H9 (cell line): ENCODE results near the gene OR5F1. TPM values are rescaled to one million over a fixed set of nuclear protein-coding genes. Genes with fewer than 3 reads are reported as not detected.

Experiments
- DNase-seq: peaks from one replicate; pipeline ENCODE4 v3.0.0-alpha.2; 2017
- H2AFZ ChIP-seq: one replicate; pipeline ENCODE4 v1.6.1; 2013; ENCODE audit warnings: mild to moderate bottlenecking, low read length, control low read depth, moderate library complexity
- H2AK5ac ChIP-seq: 2 replicates; pipeline ENCODE4 v1.6.1; 2013; ENCODE audit warnings: low read length, control low read depth, mixed read lengths; ENCODE audit not compliant: insufficient read length
- H2BK120ac ChIP-seq: one replicate; pipeline ENCODE4 v1.6.1; 2013; ENCODE audit warnings: low read depth, mild to moderate bottlenecking, low read length, control low read depth, inconsistent platforms; ENCODE audit not compliant: poor library complexity, severe bottlenecking
- H2BK12ac ChIP-seq: 2 replicates; pipeline ENCODE4 v1.6.1; 2013; ENCODE audit warnings: low read length, control low read depth, mixed read lengths, low read depth; ENCODE audit not compliant: insufficient read length
- H2BK15ac ChIP-seq: 2 replicates; pipeline ENCODE4 v1.6.1; 2013; ENCODE audit warnings: low read depth, low read length, control low read depth
- H2BK20ac ChIP-seq: one replicate; pipeline ENCODE4 v1.6.1; 2013; ENCODE audit warnings: low read depth, mild to moderate bottlenecking, low read length, control low read depth, inconsistent platforms; ENCODE audit not compliant: poor library complexity, severe bottlenecking
- H2BK5ac ChIP-seq: 2 replicates; pipeline ENCODE4 v1.6.1; 2013; ENCODE audit warnings: low read length, control low read depth, mixed read lengths; ENCODE audit not compliant: insufficient read length
- H3K14ac ChIP-seq: 2 replicates; pipeline ENCODE4 v1.6.1; 2013; ENCODE audit warnings: low read length, control low read depth; ENCODE audit not compliant: insufficient read depth
- H3K18ac ChIP-seq: 2 replicates; pipeline ENCODE4 v1.6.1; 2013; ENCODE audit warnings: low read depth, mild to moderate bottlenecking, mixed read lengths, low read length, control low read depth; ENCODE audit not compliant: insufficient read length
- H3K23ac ChIP-seq: 2 replicates; pipeline ENCODE4 v1.6.1; 2013; ENCODE audit warnings: low read length, control low read depth, mixed read lengths, low read depth; ENCODE audit not compliant: insufficient read length
- H3K23me2 ChIP-seq: 2 replicates; pipeline ENCODE4 v1.6.1; 2013; ENCODE audit warnings: low read depth, mild to moderate bottlenecking, mixed read lengths, low read length, control low read depth; ENCODE audit not compliant: insufficient read length, poor library complexity, severe bottlenecking
- H3K27ac ChIP-seq: 2 replicates; pipeline ENCODE4 v1.5.1; 2013; ENCODE audit warnings: low read length, control low read depth, mixed read lengths, low read depth; ENCODE audit not compliant: insufficient read length
- H3K27me3 ChIP-seq: 2 replicates; pipeline ENCODE4 v1.6.1; 2013; ENCODE audit warnings: low read length, control low read depth, inconsistent platforms; ENCODE audit not compliant: insufficient read depth
- H3K4ac ChIP-seq: 2 replicates; pipeline ENCODE4 v1.6.1; 2013; ENCODE audit warnings: low read depth, mild to moderate bottlenecking, control low read depth, inconsistent platforms, low read length, moderate library complexity
- H3K4me1 ChIP-seq: 2 replicates; pipeline ENCODE4 v1.6.1; 2013; ENCODE audit warnings: low read length, control low read depth, inconsistent platforms; ENCODE audit not compliant: insufficient read depth
- H3K4me2 ChIP-seq: 2 replicates; pipeline ENCODE4 v1.6.1; 2013; ENCODE audit warnings: low read length, control low read depth, mixed read lengths; ENCODE audit not compliant: insufficient read length, insufficient read depth
- H3K56ac ChIP-seq: 2 replicates; pipeline ENCODE4 v1.6.1; 2013; ENCODE audit warnings: low read depth, mild to moderate bottlenecking, mixed read lengths, low read length, control low read depth; ENCODE audit not compliant: insufficient read length
- H3K79me1 ChIP-seq: 2 replicates; pipeline ENCODE4 v1.6.1; 2013; ENCODE audit warnings: low read depth, mild to moderate bottlenecking, moderate library complexity, low read length, control low read depth, inconsistent platforms; ENCODE audit not compliant: insufficient read depth, poor library complexity, severe bottlenecking
- H3K79me2 ChIP-seq: 2 replicates; pipeline ENCODE4 v1.6.1; 2013; ENCODE audit warnings: low read length, control low read depth, inconsistent platforms; ENCODE audit not compliant: insufficient read depth
- H3K9ac ChIP-seq: 2 replicates; pipeline ENCODE4 v1.6.1; 2013; ENCODE audit warnings: low read length, control low read depth, mixed read lengths; ENCODE audit not compliant: insufficient read length; ENCODE audit errors: extremely low read depth
- H3K9me3 ChIP-seq: one replicate; pipeline ENCODE4 v1.6.1; 2013; ENCODE audit warnings: low read depth, low read length, inconsistent platforms; ENCODE audit not compliant: control insufficient read depth
- H3T11ph ChIP-seq: one replicate; pipeline ENCODE4 v1.6.1; 2013; ENCODE audit warnings: mild to moderate bottlenecking, low read length, control low read depth, inconsistent platforms
- H4K20me1 ChIP-seq: one replicate; pipeline ENCODE4 v1.6.1; 2013; ENCODE audit not compliant: control insufficient read depth, insufficient read length, insufficient read depth
- H4K5ac ChIP-seq: 2 replicates; pipeline ENCODE4 v1.6.1; 2013; ENCODE audit warnings: low read depth, mild to moderate bottlenecking, mixed read lengths, low read length, control low read depth; ENCODE audit not compliant: insufficient read length
- H4K8ac ChIP-seq: replicated peaks from 2 replicates; pipeline ENCODE4 v1.6.1; 2013; ENCODE audit warnings: low read length, control low read depth, mixed read lengths, low read depth; ENCODE audit not compliant: insufficient read length
- H4K91ac ChIP-seq: 2 replicates; pipeline ENCODE4 v1.6.1; 2013; ENCODE audit warnings: low read depth, mild to moderate bottlenecking, moderate library complexity, mixed read lengths, low read length, control low read depth; ENCODE audit not compliant: insufficient read length
- H3K27ac Mint-ChIP-seq, 3 experiments: 2 replicates in 2 of 3; 3 replicates in 1 of 3; pipeline ENCODE4 v1.8.0; 2020 to 2021; ENCODE audit warnings: mixed read lengths in 3 of 3, mild to moderate bottlenecking in 1 of 3, moderate library complexity in 1 of 3
- H3K27me3 Mint-ChIP-seq: 2 replicates; pipeline ENCODE4 v1.8.0; 2021; ENCODE audit warnings: low read depth, mild to moderate bottlenecking, moderate library complexity, mixed read lengths
- H3K36me3 Mint-ChIP-seq, 3 experiments: 2 replicates in 2 of 3; 3 replicates in 1 of 3; pipeline ENCODE4 v1.8.0; 2020 to 2021; ENCODE audit warnings: low read depth in 3 of 3, mixed read lengths in 3 of 3; ENCODE audit not compliant: insufficient read depth in 1 of 3
- H3K4me1 Mint-ChIP-seq, 2 experiments: 2 replicates each; pipeline ENCODE4 v1.8.0; 2020; ENCODE audit warnings: mixed read lengths in 2 of 2
- H3K4me3 Mint-ChIP-seq, 2 experiments: 2 replicates in 1 of 2; 3 replicates in 1 of 2; pipeline ENCODE4 v1.8.0; 2020 to 2021; ENCODE audit warnings: mild to moderate bottlenecking in 2 of 2, mixed read lengths in 2 of 2, moderate library complexity in 1 of 2
- H3K9me3 Mint-ChIP-seq, 2 experiments: 2 replicates in 1 of 2; 3 replicates in 1 of 2; pipeline ENCODE4 v1.8.0; 2020; ENCODE audit warnings: mild to moderate bottlenecking in 2 of 2, mixed read lengths in 2 of 2, moderate library complexity in 1 of 2
- CTCF ChIP-seq: fragments of 200-600 bp; sonication (generic); conservative IDR thresholded peaks from 3 replicates; pipeline ENCODE4 v1.8.0; 2021; ENCODE audit warnings: antibody characterized with exemption, mild to moderate bottlenecking
- total RNA-seq: library from RNA; stranded (reverse); gene quantifications from 2 replicates; pipeline ENCODE4 v1.2.1, GENCODE V29; 2021

Gene OR5F1
- total RNA-seq, 1 experiment from 2014 or later, result not detected

- Mint-ChIP-seq H3K4me3 (no peak within 1 kb of the TSS), H3K9me3 (peaks cover 0 to 7% of the 10 kb centered on the region in 2 experiments; a peak in 3 of 5 replicates), H3K4me1 (no peaks in the 10 kb centered on the region), H3K27ac (no peak within 1 kb of the TSS), H3K27me3 (no peaks in the 10 kb centered on the region), H3K36me3 (peaks cover 0 to 2% (median 0%) of the 10 kb centered on the region in 3 experiments; a peak in 2 of 7 replicates)
- Histone ChIP-seq H3T11ph (no peak within 1 kb of the TSS), H4K8ac (no peak within 1 kb of the TSS), H3K4me1 (no peaks in the 10 kb centered on the region), H3K79me2 (no peaks in the 10 kb centered on the region), H2BK120ac (no peak within 1 kb of the TSS), H4K20me1 (no peaks in the 10 kb centered on the region), H3K14ac (no peak within 1 kb of the TSS), H3K27me3 (no peaks in the 10 kb centered on the region), H2BK5ac (no peak within 1 kb of the TSS), H3K9me3 (peaks cover 6% of the 10 kb centered on the region), H3K9ac (no peak within 1 kb of the TSS), H3K27ac (no peak within 1 kb of the TSS), H2BK12ac (no peak within 1 kb of the TSS), H3K18ac (no peak within 1 kb of the TSS), H2AFZ (no peak within 1 kb of the TSS), H4K91ac (no peak within 1 kb of the TSS), H4K5ac (no peak within 1 kb of the TSS), H3K23ac (no peak within 1 kb of the TSS), H2BK20ac (no peak within 1 kb of the TSS), H3K79me1 (no peaks in the 10 kb centered on the region), H2AK5ac (no peak within 1 kb of the TSS), H2BK15ac (no peak within 1 kb of the TSS), H3K56ac (no peak within 1 kb of the TSS), H3K4me2 (no peak within 1 kb of the TSS), H3K23me2 (no peaks in the 10 kb centered on the region), H3K4ac (no peak within 1 kb of the TSS)
- TF ChIP-seq CTCF, result no peak
- no peak for DNase-seq
Measured at GRCh38 chr11:56027354-56027753, 32.9 kb upstream of the OR5F1 start, which contains the start of gene OR5AS1. TSS of gene OR5AS1 (plus strand) at chr11:56027654. CDS start at chr11:56030419, 2,765 bp downstream.
